GM10248 (cell line): ENCODE results near the gene ST7.

Experiments used
- CTCF ChIA-PET: fragments of 300-600 bp; sonication (Branson Sonifier 250); formaldehyde crosslinking; extraction: SDS; loops from one replicate; lab custom pipeline; 2021; ENCODE audit warnings: antibody characterized with exemption; lab: Yijun Ruan, JAX
- POLR2A ChIA-PET: fragments of 350-650 bp; sonication (Branson Sonifier 250); formaldehyde crosslinking; extraction: SDS; loops from one replicate; lab custom pipeline; 2020; ENCODE audit warnings: antibody characterized with exemption; lab: Yijun Ruan, JAX
- DNase-seq: peaks from one replicate; pipeline ENCODE4 v3.0.0; 2012; ENCODE audit errors: extremely low spot score
- TF ChIP-seq, protein P1 (sequence below): IDR thresholded peaks from 2 replicates; pipeline ENCODE4 v1.5.1; 2012; ENCODE audit warnings: mild to moderate bottlenecking, low read depth; ENCODE audit errors: extremely low read depth, missing control alignments, control extremely low read depth

ST7 gene

DNA sequence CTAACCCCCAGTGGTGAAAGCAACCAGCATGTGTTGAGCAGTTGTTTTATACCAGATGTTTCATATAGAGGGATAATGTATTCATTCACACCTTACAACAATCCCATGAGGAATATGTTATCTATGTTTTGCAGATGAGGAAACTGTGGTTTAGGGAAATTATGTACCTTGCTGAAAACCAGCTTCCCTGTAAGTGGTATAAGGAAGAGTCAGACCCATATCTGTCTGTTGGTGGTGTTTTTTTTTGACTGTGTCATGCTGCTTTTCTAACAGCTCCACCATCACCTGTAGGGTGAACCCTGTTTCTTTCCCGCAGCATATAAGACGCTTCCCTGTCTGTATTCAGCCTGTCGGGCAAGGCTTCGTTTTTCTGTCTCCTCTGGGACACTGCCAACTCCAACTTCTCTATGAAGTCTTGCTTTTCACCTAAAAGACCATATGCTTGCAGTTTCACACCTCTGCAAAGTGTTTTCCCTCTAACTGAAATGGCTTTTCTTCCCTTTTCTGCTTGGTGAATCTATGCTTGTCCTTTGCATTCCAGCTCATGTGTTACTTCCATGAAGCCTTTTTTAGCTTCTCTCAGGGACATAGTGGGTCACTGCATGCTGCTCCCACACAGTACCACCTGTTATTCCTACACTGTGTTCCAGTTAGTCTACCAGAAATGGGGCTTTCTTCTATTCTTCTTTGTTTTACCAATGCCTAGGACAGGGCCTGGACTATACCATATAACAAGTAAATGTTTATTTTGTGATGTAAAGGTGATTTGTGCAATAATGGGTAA lies 92.8 kb downstream of the ST7 start:
- ChIA-PET POLR2A (no interaction called here), CTCF (interaction anchor here (1.0 to 2.7 kb wide), 8 partner anchors 8 to 81 kb away, joined by 3 to 10 read pairs (median 4); no protein-coding TSS in a partner anchor)
- TF ChIP-seq, protein P1, sequence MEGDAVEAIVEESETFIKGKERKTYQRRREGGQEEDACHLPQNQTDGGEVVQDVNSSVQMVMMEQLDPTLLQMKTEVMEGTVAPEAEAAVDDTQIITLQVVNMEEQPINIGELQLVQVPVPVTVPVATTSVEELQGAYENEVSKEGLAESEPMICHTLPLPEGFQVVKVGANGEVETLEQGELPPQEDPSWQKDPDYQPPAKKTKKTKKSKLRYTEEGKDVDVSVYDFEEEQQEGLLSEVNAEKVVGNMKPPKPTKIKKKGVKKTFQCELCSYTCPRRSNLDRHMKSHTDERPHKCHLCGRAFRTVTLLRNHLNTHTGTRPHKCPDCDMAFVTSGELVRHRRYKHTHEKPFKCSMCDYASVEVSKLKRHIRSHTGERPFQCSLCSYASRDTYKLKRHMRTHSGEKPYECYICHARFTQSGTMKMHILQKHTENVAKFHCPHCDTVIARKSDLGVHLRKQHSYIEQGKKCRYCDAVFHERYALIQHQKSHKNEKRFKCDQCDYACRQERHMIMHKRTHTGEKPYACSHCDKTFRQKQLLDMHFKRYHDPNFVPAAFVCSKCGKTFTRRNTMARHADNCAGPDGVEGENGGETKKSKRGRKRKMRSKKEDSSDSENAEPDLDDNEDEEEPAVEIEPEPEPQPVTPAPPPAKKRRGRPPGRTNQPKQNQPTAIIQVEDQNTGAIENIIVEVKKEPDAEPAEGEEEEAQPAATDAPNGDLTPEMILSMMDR: no peak
- DNase-seq: no peak

GRCh38 chr7:117047496-117047895 lies 94.2 kb downstream of the ST7 start:
- CTCF ChIA-PET: interaction anchor here (0.9 kb wide), 1 partner anchor 9 kb away, joined by 3 read pairs; no protein-coding TSS in a partner anchor
- TF ChIP-seq, protein P1: no peak
- DNase-seq: no peak
- POLR2A ChIA-PET: no interaction called here

- CTCF ChIA-PET: interaction anchor here (1.0 to 1.8 kb wide), 3 partner anchors 10 to 21 kb away, joined by 4 to 5 read pairs (median 4); no protein-coding TSS in a partner anchor
- DNase-seq: no peak
- POLR2A ChIA-PET: no interaction called here
- TF ChIP-seq, protein P1: no peak
These were observed 95.0 kb downstream of the ST7 start for GRCh38 chr7:117048114-117048866.

GRCh38 chr7:117048882-117049281 lies 95.6 kb downstream of the ST7 start:
- POLR2A ChIA-PET: no interaction called here
- CTCF ChIA-PET: interaction anchor here (0.7 to 1.8 kb wide), 5 partner anchors 9 to 21 kb away, joined by 3 to 5 read pairs (median 4); no protein-coding TSS in a partner anchor
- TF ChIP-seq, protein P1: no peak
- DNase-seq: no peak

- TF ChIP-seq, protein P1: no peak
- ChIA-PET POLR2A (no interaction called here), CTCF (interaction anchor here (0.7 to 4.0 kb wide), 6 partner anchors 10 to 71 kb away, joined by 3 to 17 read pairs (median 4); no protein-coding TSS in a partner anchor)
- no peak for DNase-seq
These were observed 98.5 kb downstream of the ST7 start for GRCh38 chr7:117051808-117052207.

DNA sequence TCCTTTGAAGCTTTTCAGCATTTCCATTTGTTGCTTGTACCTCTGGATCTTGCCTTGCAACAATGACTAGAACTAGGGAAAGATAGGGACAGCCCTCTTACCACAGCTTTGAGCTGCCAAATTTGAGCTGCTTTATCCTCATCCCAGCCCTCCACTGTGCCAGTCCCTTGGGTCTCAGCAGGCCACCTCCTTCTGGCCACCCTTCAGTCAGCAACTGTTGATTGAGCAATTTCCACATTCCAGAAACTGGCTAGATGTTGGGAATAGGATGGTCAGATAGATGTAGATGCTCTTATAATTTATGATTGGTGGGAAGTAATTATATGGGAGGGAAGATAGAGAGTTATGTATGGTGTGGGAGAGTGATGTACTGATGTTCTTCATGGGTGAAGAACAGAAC lies 100.1 kb downstream of the ST7 start:
- TF ChIP-seq, protein P1: no peak
- no peak for DNase-seq
- POLR2A ChIA-PET: no interaction called here
- CTCF ChIA-PET: interaction anchor here (0.9 to 4.0 kb wide), 3 partner anchors 8 to 16 kb away, joined by 4 to 17 read pairs (median 6); no protein-coding TSS in a partner anchor
